Measurements from ENCODE around the gene RAB31. TPM values are rescaled to one million over a fixed set of nuclear protein-coding genes. Genes with fewer than 3 reads are reported as not detected.

The RAB31 gene
- total and polyA plus RNA-seq, 4 donors, result 21.5 to 114 (median 49.5) TPM

DNA sequence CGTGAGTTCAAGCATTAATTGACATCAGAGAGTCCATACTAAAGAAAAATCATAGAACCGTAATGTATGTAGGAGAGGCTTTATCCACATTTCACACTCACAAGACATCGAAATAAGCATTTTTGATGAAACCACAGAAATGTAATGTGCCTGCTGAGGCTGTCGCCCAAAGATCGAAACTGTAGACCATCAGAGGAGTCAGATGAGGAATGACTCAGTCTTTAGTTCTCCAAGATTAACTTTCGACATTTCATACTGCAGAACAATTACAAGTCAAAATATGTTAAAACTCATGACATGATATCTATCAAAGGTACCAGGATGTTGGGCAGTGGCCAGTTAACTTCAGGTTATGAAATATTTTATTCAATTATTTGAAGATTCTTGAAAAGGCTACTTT lies 79.6 kb downstream of the RAB31 start:
- H3K9me3 ChIP-seq (ENCODE audit: control insufficient read depth in 4 of 4, insufficient read depth in 3 of 4, low read length in 3 of 4), result no peaks in the 10 kb centered on the region
- H3K4me3 ChIP-seq, result no peak overlapping the region
- no peaks in the 10 kb centered on the region for H3K27me3 ChIP-seq (ENCODE audit: control insufficient read depth in 3 of 3, insufficient read depth in 3 of 3, low read length in 2 of 3)
- no peaks in the 10 kb centered on the region for H3K4me1 ChIP-seq (ENCODE audit: control insufficient read depth in 5 of 5, insufficient read depth in 5 of 5, low read length in 5 of 5)
- DNase-seq (no peak), ATAC-seq (ENCODE audit: insufficient read depth, low FRiP score) (no peak)
- 87 to 92% methylated on average over 6 of the region's 6 CpGs for WGBS, 2 donors
- no peak overlapping the region for H3K27ac ChIP-seq (ENCODE audit: low read depth in 1 of 2, low read length in 1 of 2)
- H3K9ac ChIP-seq (ENCODE audit: insufficient read depth in 1 of 2, low read length in 2 of 2), result no peak overlapping the region
- TF ChIP-seq, protein P1, sequence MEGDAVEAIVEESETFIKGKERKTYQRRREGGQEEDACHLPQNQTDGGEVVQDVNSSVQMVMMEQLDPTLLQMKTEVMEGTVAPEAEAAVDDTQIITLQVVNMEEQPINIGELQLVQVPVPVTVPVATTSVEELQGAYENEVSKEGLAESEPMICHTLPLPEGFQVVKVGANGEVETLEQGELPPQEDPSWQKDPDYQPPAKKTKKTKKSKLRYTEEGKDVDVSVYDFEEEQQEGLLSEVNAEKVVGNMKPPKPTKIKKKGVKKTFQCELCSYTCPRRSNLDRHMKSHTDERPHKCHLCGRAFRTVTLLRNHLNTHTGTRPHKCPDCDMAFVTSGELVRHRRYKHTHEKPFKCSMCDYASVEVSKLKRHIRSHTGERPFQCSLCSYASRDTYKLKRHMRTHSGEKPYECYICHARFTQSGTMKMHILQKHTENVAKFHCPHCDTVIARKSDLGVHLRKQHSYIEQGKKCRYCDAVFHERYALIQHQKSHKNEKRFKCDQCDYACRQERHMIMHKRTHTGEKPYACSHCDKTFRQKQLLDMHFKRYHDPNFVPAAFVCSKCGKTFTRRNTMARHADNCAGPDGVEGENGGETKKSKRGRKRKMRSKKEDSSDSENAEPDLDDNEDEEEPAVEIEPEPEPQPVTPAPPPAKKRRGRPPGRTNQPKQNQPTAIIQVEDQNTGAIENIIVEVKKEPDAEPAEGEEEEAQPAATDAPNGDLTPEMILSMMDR (IDR thresholded peaks at IDR 0.05; ENCODE audit: control extremely low read depth, extremely low read depth), result no peak
- peaks cover 0 to 3% (median 0%) of the 10 kb centered on the region in 4 donors for H3K36me3 ChIP-seq (ENCODE audit: control insufficient read depth in 4 of 4, insufficient read depth in 4 of 4, low read length in 4 of 4)

DNA sequence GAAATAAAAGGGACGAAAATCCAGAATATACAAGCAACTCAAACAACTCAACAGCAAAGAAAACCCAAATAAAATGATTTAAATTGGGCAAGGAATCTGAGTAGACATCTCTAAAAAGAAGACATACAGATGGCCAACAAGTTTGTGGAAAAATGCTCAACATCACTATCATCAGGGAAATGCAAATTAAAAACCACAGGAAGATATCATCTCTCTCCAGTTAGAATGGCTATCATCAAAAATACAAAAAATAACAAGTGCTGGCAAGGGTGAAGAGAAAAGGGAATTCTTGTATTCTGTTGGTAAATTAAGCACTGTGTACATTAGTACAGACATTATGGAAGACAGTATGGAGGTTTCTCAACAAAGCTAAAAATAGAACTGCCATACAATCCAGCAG lies 80.0 kb downstream of the RAB31 start:
- H3K4me1 ChIP-seq (ENCODE audit: control insufficient read depth in 5 of 5, insufficient read depth in 5 of 5, low read length in 5 of 5), result peaks cover 0 to under 1% (median 0%) of the 10 kb centered on the region in 5 donors
- WGBS, 2 donors, result 73 to 95% methylated on average over 1 of the region's 1 CpG
- TF ChIP-seq, protein P1 (IDR thresholded peaks at IDR 0.05; ENCODE audit: control extremely low read depth, extremely low read depth), result no peak
- no peaks in the 10 kb centered on the region for H3K27me3 ChIP-seq (ENCODE audit: control insufficient read depth in 3 of 3, insufficient read depth in 3 of 3, low read length in 2 of 3)
- no peak overlapping the region for H3K9ac ChIP-seq (ENCODE audit: insufficient read depth in 1 of 2, low read length in 2 of 2)
- H3K36me3 ChIP-seq (ENCODE audit: control insufficient read depth in 4 of 4, insufficient read depth in 4 of 4, low read length in 4 of 4), result peaks cover 0 to 3% (median 0%) of the 10 kb centered on the region in 4 donors
- H3K9me3 ChIP-seq (ENCODE audit: control insufficient read depth in 4 of 4, insufficient read depth in 3 of 4, low read length in 3 of 4), result no peaks in the 10 kb centered on the region
- DNase-seq (no peak), ATAC-seq (ENCODE audit: insufficient read depth, low FRiP score) (no peak)
- H3K27ac ChIP-seq (ENCODE audit: low read depth in 1 of 2, low read length in 1 of 2), result no peak overlapping the region
- H3K4me3 ChIP-seq, result no peak overlapping the region

DNA sequence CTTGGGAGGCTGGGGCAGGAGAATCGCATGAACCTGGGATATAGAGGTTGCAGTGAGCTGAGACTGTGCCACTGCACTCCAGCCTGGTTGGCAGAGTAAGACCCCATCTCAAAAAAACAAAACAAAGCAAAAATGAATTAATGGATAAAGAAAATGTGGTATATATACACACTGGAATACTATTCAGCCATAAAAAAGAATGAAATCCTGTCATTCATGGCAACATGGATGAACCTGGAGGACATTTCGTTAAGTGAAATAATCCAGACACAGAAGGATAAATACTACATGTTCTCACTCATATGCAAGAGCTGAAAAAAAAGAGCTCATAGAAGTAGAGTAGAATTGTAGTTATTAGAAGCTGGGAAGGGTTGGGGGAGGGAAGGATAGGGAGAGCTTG lies 80.8 kb downstream of the RAB31 start:
- ATAC-seq (ENCODE audit: insufficient read depth, low FRiP score), result no peak
- Histone ChIP-seq H3K4me1 (ENCODE audit: control insufficient read depth in 5 of 5, insufficient read depth in 5 of 5, low read length in 5 of 5) (peaks cover 0 to 1% (median 0%) of the 10 kb centered on the region in 5 donors), H3K9me3 (ENCODE audit: control insufficient read depth in 4 of 4, insufficient read depth in 3 of 4, low read length in 3 of 4) (no peaks in the 10 kb centered on the region), H3K27me3 (ENCODE audit: control insufficient read depth in 3 of 3, insufficient read depth in 3 of 3, low read length in 2 of 3) (no peaks in the 10 kb centered on the region), H3K4me3 (no peak overlapping the region), H3K9ac (ENCODE audit: insufficient read depth in 1 of 2, low read length in 2 of 2) (no peak overlapping the region), H3K36me3 (ENCODE audit: control insufficient read depth in 4 of 4, insufficient read depth in 4 of 4, low read length in 4 of 4) (peaks cover 0 to 3% (median 0%) of the 10 kb centered on the region in 4 donors), H3K27ac (ENCODE audit: low read depth in 1 of 2, low read length in 1 of 2) (no peak overlapping the region)
- DNase-seq, result no peak
- TF ChIP-seq, protein P1 (IDR thresholded peaks at IDR 0.05; ENCODE audit: control extremely low read depth, extremely low read depth), result no peak
- 94 to 95% methylated on average over 2 of the region's 2 CpGs for WGBS, 2 donors

DNA sequence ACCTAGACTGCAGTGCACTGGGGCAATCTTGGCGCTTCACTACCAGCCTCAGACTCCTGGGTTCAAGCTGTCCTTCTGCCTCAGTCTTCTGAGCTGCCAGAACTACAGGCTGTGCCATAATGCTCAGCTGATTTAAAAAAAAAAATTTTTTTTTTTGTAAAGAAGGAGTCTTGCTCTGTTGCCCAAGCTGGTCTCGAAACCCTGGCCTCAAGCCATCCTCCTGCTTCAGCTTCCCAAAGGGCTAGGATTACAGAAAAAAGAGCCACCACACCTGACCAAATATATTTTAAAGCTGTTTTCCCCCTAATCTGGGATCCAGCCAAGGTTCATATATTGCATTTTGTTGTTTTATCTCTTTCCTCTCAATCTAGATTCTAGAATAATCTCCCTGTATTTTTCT lies 82.2 kb downstream of the RAB31 start:
- no peak overlapping the region for H3K4me3 ChIP-seq
- TF ChIP-seq, protein P1 (IDR thresholded peaks at IDR 0.05; ENCODE audit: control extremely low read depth, extremely low read depth), result no peak
- DNase-seq (no peak), ATAC-seq (ENCODE audit: insufficient read depth, low FRiP score) (no peak)
- H3K4me1 ChIP-seq (ENCODE audit: control insufficient read depth in 5 of 5, insufficient read depth in 5 of 5, low read length in 5 of 5), result peaks cover 0 to 1% (median 0%) of the 10 kb centered on the region in 5 donors
- no peak overlapping the region for H3K9ac ChIP-seq (ENCODE audit: insufficient read depth in 1 of 2, low read length in 2 of 2)
- no peak overlapping the region for H3K27ac ChIP-seq (ENCODE audit: low read depth in 1 of 2, low read length in 1 of 2)
- no peaks in the 10 kb centered on the region for H3K27me3 ChIP-seq (ENCODE audit: control insufficient read depth in 3 of 3, insufficient read depth in 3 of 3, low read length in 2 of 3)
- H3K36me3 ChIP-seq (ENCODE audit: control insufficient read depth in 4 of 4, insufficient read depth in 4 of 4, low read length in 4 of 4), result peaks cover 0 to 1% (median 0%) of the 10 kb centered on the region in 4 donors
- H3K9me3 ChIP-seq (ENCODE audit: control insufficient read depth in 4 of 4, insufficient read depth in 3 of 4, low read length in 3 of 4), result no peaks in the 10 kb centered on the region
- WGBS, 2 donors, result 69 to 79% methylated on average over 2 of the region's 2 CpGs
